HG03135 (cell line): ENCODE results near the gene ZC3H15.

Experiments
- ATAC-seq: cut with Tn5 transposase; IDR thresholded peaks from one replicate; pipeline ENCODE4 v1.9.1; 2021; ENCODE audit warnings: mild to moderate bottlenecking, moderate library complexity; ENCODE audit not compliant: unreplicated experiment

The ZC3H15 gene

DNA sequence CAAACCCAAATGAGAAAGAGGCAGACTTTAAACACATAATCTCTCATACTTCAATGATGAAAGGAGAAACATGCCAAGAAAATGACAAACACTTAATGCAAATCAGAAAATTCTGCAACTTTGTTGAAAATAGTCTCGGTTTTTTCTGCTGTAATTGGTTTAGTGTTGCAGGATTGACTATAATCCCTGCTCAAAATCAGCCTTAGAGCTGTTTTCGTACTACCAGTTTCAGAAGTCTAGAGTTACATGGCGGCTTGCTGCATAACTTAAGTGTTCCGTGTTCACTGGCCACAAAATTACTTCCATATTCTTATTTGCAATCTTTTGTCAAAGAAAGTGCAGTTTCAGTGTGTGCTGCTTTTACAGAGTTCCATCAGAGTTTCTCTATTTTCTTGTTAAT is 54.9 kb downstream of the ZC3H15 start:
- ATAC-seq: no peak

DNA sequence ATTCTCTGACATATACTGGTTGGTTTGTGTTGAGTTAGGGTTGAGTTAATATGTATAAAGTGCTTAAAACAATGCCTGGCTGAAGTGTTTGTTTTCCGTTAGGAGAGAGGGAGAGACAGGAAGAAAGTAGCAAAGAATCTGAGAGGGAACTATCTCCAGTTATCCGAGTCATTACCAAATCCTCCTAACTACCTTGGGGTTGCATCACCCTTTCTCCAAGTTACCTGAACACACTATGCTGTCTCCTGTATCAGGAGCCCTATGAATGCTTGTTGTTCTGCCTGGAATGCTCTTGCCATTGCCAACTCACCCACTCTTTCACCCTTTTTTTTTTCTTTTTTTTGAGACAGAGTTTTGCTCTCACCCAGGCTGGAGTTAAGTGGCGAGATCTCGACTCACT is 55.9 kb downstream of the ZC3H15 start:
- ATAC-seq: no peak

DNA sequence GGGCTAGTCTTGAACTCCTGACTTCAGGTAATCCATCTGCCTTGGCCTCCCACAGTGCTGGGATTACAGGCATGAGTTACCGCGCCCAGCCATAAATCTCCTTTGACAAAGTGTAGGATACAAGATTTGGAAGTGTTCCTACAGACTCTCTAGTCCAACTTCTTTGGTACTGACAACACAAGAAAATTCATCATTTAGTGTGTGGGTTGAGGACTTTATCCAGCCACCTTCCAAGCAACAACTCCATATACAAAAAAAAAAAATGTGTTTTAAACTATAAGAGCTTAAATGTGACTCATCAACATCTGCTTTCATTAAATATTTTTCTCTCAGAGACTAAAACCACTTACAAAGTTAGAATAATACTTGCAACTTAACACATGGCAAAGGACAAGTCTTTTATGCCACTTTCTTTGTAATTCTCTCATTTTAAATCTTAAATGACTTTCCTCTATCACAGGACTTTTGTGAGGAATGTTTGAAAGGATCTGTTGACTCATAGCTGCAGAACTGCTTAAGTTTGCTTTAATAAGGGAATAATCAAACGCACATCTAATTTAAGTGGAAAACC is 57.6 kb downstream of the ZC3H15 start:
- ATAC-seq: no peak

- ATAC-seq: no peak
Measured at GRCh38 chr2:186544255-186544675, 58.2 kb downstream of the ZC3H15 start.

DNA sequence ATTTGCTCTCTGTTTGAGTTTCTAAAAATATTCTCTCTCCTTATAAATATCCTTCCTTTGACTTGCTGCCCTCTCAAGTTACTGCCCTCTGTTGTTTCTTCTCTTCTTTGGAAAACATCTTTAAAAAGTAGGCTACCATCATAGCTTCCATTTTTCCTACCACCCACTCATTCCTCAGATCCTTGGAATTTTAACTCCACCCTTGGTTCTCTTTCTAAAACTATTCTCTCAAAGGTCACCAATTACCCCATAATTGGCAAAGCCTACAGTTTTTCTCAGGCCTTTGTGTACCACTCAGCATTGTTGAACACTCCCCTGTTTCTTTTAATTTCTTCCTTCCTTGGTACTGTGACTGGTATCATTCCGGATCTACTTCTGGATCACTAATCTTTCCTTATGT is 60.8 kb downstream of the ZC3H15 start:
- ATAC-seq: no peak

DNA sequence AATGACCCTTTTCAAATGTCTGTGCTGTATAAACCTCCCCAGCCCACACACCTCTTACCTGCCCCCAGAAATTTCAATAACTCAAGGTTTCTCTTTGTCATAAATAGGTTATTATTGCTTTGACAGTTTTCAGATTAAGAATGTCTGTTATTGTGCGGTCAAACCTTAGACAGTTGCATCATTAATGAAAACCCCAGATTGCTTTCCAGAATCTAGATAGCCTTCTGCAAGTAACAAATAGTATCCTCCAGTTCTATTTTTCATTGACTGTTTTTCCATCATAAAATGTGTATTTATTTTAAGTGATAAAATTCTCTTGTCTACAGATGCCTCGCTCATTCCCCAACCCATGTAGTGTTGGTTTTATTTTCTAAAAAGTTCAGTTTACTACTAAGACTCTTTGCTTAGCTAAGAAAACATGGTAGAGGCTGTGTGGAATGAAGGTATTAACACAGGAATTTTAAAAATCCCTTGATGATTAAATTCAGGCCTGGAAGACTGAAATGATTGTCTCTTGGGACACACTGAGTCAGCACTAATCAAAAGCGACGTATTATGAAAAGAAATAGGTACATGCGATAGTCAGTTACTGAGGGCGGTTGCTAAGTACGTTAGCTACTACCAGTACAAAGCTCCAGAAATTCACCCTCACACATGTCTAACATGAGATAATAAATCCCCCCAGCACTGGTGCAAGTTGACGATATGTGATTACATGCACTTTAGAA is 65.4 kb downstream of the ZC3H15 start:
- ATAC-seq: no peak

GRCh38 chr2:186554429-186554828 is 68.4 kb downstream of the ZC3H15 start:
- ATAC-seq: no peak

DNA sequence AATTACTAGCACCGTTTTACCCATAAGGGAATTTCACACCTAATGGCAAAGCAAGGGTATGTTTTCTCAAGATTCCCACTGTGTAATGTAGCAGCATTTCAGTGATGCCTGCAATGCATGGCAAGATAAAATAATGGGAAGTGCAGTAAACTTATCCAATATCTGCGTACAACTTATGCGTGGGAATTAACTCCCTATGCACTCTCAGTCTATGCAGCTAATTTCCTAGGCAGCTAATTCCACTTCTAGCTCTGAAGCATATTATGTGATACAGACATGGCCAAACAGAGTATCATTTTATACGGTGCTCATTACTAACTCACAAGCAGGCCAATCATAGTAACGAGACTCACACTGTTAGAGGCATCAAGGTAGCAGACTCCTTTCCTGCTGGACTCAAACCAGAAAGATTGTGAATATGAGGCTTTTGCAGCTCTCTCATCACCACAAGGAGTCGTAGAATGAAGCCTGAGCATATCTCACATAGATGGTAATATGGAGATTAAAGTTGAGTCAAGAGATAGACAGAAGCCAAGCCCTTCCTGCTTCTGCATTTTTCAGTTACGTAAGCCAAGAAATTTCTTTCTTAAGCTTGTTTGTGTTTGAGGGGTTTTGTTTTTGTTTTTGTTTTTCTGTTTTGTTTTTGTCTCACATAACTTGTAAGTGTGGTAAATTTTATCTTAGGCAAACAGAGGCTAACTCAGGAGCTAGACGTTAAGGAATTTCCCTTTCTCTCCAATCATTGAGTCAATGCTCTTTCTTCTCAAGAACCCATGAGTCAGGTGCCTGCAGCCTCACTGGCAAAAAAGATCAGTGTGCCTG is 69.0 kb downstream of the ZC3H15 start:
- ATAC-seq: no peak

GRCh38 chr2:186558512-186559276 is 72.6 kb downstream of the ZC3H15 start:
- no peak for ATAC-seq
